OCI-LY3 (cell line): ENCODE data around the gene ISG15.
"Not testable (repeated sequence)": the region's sequence is repeated elsewhere in the genome, so short reads cannot be mapped to it uniquely, and the experiment has no call there.

ENCODE experiments used
- H2AFZ ChIP-seq: fragments of 200-600, 300-600 bp; shearing (Covaris generic); 2 replicates; pipeline ENCODE4 v1.6.0; 2014; ENCODE audit warnings: antibody characterized with exemption, low read depth, low read length
- H3K27ac ChIP-seq: fragments of 200-600, 300-600 bp; sonication (generic); 2 replicates; pipeline ENCODE4 v1.5.1; 2014; ENCODE audit warnings: mild to moderate bottlenecking, low read length, moderate library complexity, mixed read lengths
- H3K27me3 ChIP-seq: fragments of 200-600, 300-600 bp; sonication (generic); 2 replicates; pipeline ENCODE4 v1.6.1; 2014; ENCODE audit warnings: low read depth, low read length, mixed read lengths
- H3K36me3 ChIP-seq: fragments of 200-600, 300-600 bp; sonication (generic); replicated peaks from 2 replicates; pipeline ENCODE3; 2014; ENCODE audit warnings: low read depth, low read length, mixed read lengths
- H3K4me1 ChIP-seq: fragments of 300-600, 200-600 bp; sonication (generic); 2 replicates; pipeline ENCODE4 v1.6.1; 2014; ENCODE audit warnings: low read length, mixed read lengths
- H3K4me2 ChIP-seq: fragments of 200-600, 300-600 bp; sonication (generic); 2 replicates; pipeline ENCODE4 v1.6.1; 2014; ENCODE audit warnings: low read length, mixed read lengths
- H3K4me3 ChIP-seq: fragments of 300-600, 200-600 bp; sonication (generic); 2 replicates; pipeline ENCODE4 v1.5.1; 2014; ENCODE audit warnings: antibody characterized with exemption, mild to moderate bottlenecking, low read length, moderate library complexity
- H3K79me2 ChIP-seq: fragments of 300-600, 200-600 bp; shearing (Covaris generic); 2 replicates; pipeline ENCODE4 v1.6.1; 2014; ENCODE audit warnings: mild to moderate bottlenecking, low read length, mixed read lengths
- H3K9ac ChIP-seq: fragments of 300-600, 200-600 bp; shearing (Covaris generic); 2 replicates; pipeline ENCODE4 v1.6.0; 2014; ENCODE audit warnings: mild to moderate bottlenecking, low read length, moderate library complexity
- H3K9me3 ChIP-seq: fragments of 200-600, 300-600 bp; shearing (Covaris generic); 2 replicates; pipeline ENCODE4 v1.6.1; 2014; ENCODE audit warnings: low read length, mixed read lengths; ENCODE audit not compliant: insufficient read depth
- H4K20me1 ChIP-seq: fragments of 200-600, 300-600 bp; sonication (generic); 2 replicates; pipeline ENCODE4 v1.6.1; 2016; ENCODE audit warnings: low read length, mixed read lengths; ENCODE audit not compliant: insufficient read depth
- EZH2phosphoT487 ChIP-seq: fragments of 200-600 bp; shearing (Covaris generic); IDR thresholded peaks from 2 replicates; pipeline ENCODE4 v1.6.1; 2018; ENCODE audit warnings: antibody characterized with exemption, mixed run types, low read depth
- TF ChIP-seq, protein P1 (sequence below): fragments of 200-600, 300-600 bp; sonication (generic); IDR thresholded peaks from 2 replicates; pipeline ENCODE4 v1.5.1; 2014; ENCODE audit warnings: antibody characterized with exemption, low read length, low read depth

Gene ISG15

GRCh38 chr1:1053682-1054081 lies 40.4 kb downstream of the ISG15 start:
- no peaks in the 10 kb centered on the region for H3K79me2 ChIP-seq
- H3K4me1 ChIP-seq = peaks cover 6% of the 10 kb centered on the region
- no peak overlapping the region for H3K9ac ChIP-seq
- no peak overlapping the region for H3K4me2 ChIP-seq
- H3K27me3 ChIP-seq = 0 out of 2 replicates have a peak, but pooled peaks cover 2% of the 10 kb centered on the region
- no peaks in the 10 kb centered on the region for H4K20me1 ChIP-seq
- H3K27ac ChIP-seq = no peak overlapping the region
- H3K4me3 ChIP-seq = no peak overlapping the region
- TF ChIP-seq, protein P1, sequence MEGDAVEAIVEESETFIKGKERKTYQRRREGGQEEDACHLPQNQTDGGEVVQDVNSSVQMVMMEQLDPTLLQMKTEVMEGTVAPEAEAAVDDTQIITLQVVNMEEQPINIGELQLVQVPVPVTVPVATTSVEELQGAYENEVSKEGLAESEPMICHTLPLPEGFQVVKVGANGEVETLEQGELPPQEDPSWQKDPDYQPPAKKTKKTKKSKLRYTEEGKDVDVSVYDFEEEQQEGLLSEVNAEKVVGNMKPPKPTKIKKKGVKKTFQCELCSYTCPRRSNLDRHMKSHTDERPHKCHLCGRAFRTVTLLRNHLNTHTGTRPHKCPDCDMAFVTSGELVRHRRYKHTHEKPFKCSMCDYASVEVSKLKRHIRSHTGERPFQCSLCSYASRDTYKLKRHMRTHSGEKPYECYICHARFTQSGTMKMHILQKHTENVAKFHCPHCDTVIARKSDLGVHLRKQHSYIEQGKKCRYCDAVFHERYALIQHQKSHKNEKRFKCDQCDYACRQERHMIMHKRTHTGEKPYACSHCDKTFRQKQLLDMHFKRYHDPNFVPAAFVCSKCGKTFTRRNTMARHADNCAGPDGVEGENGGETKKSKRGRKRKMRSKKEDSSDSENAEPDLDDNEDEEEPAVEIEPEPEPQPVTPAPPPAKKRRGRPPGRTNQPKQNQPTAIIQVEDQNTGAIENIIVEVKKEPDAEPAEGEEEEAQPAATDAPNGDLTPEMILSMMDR = no peak
- no peak for TF ChIP-seq EZH2phosphoT487
- no peaks in the 10 kb centered on the region for H3K36me3 ChIP-seq
- H2AFZ ChIP-seq = no peak overlapping the region
- no peaks in the 10 kb centered on the region for H3K9me3 ChIP-seq

DNA sequence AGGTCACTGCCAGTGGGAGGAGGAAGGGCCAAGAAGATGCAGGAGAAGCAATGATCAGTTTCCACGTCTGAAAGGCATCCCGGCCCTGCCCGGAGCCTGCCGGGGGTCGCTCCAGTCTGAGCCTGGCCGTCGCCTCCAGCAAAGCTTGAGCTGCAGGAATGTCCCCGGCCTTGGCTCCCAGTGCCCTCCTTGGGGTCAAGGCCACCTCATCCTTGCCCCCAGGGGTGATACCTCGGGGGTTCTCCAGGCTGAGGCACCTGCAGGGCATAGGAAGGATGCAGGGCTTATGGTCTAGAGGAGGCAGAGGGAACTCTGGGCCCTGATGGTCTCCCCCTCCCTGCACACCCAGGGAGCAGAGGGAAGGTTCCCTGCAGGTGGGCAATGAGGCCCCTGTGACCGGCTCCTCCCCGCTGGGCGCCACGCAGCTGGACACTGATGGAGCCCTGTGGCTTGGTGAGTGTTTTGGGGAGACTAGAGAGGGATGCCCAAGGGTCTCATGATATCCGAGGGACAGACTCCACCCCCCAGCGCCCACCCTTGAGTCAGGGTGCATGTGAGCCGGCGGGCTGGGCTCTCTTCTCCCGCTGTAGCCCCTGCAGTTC lies 40.9 kb downstream of the ISG15 start:
- Histone ChIP-seq H3K79me2 (no peaks in the 10 kb centered on the region), H3K27ac (no peak overlapping the region), H4K20me1 (no peaks in the 10 kb centered on the region), H3K4me2 (no peak overlapping the region), H3K4me3 (no peak overlapping the region), H3K36me3 (no peaks in the 10 kb centered on the region), H3K27me3 (0 out of 2 replicates have a peak, but pooled peaks cover 5% of the 10 kb centered on the region), H3K9me3 (no peaks in the 10 kb centered on the region), H3K9ac (no peak overlapping the region), H2AFZ (no peak overlapping the region), H3K4me1 (peaks cover 6% of the 10 kb centered on the region)
- TF ChIP-seq EZH2phosphoT487 = no peak
- TF ChIP-seq, protein P1 = no peak

- Histone ChIP-seq H3K4me3 (no peak overlapping the region), H3K27me3 (peaks cover 8% of the 10 kb centered on the region; the same call in 1 of the 2 replicates), H3K9ac (no peak overlapping the region), H4K20me1 (no peaks in the 10 kb centered on the region), H3K4me2 (no peak overlapping the region), H2AFZ (no peak overlapping the region), H3K9me3 (no peaks in the 10 kb centered on the region), H3K36me3 (no peaks in the 10 kb centered on the region), H3K79me2 (no peaks in the 10 kb centered on the region), H3K4me1 (peaks cover 9% of the 10 kb centered on the region), H3K27ac (no peak overlapping the region)
- TF ChIP-seq, protein P1 = no peak
- TF ChIP-seq EZH2phosphoT487 = no peak
Measured at GRCh38 chr1:1054971-1055370, 41.7 kb downstream of the ISG15 start.

- Histone ChIP-seq H2AFZ (no peak overlapping the region), H3K27me3 (peaks cover 15% of the 10 kb centered on the region), H3K4me2 (no peak overlapping the region), H3K4me3 (no peak overlapping the region), H3K9ac (no peak overlapping the region), H4K20me1 (no peaks in the 10 kb centered on the region), H3K4me1 (peaks cover 2% of the 10 kb centered on the region; the same call in 1 of the 2 replicates), H3K36me3 (no peaks in the 10 kb centered on the region), H3K79me2 (no peaks in the 10 kb centered on the region), H3K27ac (no peak overlapping the region), H3K9me3 (no peaks in the 10 kb centered on the region)
- TF ChIP-seq EZH2phosphoT487 = no peak
Measured at GRCh38 chr1:1055841-1056736, 42.8 kb downstream of the ISG15 start.

DNA sequence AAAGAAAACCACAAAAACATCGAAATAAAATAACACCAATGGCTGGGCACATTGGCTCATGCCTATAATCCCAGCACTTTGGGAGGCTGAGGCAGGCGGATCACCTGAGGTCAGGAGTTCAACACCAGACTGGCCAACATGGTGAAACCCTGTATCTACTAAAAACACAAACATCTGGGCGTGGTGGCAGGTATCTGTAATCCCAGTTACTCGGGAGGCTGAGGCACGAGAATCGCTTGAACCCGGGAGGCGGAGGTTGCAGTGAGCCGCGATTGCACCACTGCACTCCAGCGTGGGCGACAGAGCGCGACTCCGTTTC lies 44.4 kb downstream of the ISG15 start:
- not testable (repeated sequence) for H3K36me3 ChIP-seq, H3K9ac ChIP-seq, H2AFZ ChIP-seq, H4K20me1 ChIP-seq, H3K4me1 ChIP-seq, H3K4me3 ChIP-seq, H3K79me2 ChIP-seq, H3K27ac ChIP-seq, H3K9me3 ChIP-seq, H3K4me2 ChIP-seq
- H3K27me3 ChIP-seq = peaks cover 29% of the 10 kb centered on the region
